Left kidney (tissue), 2 donors: ENCODE measurements around the gene BOLL. TPM values are rescaled to one million over a fixed set of nuclear protein-coding genes. Genes with fewer than 3 reads are reported as not detected.
"Not testable (repeated sequence)": the region's sequence is repeated elsewhere in the genome, so short reads cannot be mapped to it uniquely, and the experiment has no call there.

Experiments used
- DNase-seq: peaks from one replicate; pipeline ENCODE4 v3.0.0-alpha.2; 2013
- polyA plus RNA-seq: library from polyadenylated mRNA; unstranded; fragments of 120-200 nt; gene quantifications from one replicate; pipeline ENCODE4 v1.2.1, GENCODE V29; 2013; ENCODE audit not compliant: insufficient read length

The BOLL gene
- polyA plus RNA-seq, 1 donor, result 0.22 TPM

DNA sequence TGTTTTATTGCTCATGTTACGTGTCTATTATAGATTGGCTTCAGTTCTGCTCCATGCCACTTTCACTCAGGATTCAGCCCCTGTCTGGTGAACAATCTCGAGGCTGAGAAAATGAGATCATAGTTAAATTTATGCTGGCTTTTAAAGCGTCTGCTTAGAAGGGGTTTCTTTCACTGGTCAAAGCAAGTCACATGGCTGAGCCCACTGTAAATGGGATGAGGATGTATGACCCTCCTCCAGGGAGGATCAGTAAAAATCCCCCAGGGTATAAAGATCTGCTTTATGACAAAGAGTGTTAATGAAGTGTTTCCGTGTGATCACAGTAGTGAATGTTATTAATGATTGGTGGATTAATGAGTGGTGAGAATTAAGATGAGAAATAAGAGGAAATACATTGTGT lies 13.1 kb upstream of the BOLL start:
- DNase-seq, result no peak

DNA sequence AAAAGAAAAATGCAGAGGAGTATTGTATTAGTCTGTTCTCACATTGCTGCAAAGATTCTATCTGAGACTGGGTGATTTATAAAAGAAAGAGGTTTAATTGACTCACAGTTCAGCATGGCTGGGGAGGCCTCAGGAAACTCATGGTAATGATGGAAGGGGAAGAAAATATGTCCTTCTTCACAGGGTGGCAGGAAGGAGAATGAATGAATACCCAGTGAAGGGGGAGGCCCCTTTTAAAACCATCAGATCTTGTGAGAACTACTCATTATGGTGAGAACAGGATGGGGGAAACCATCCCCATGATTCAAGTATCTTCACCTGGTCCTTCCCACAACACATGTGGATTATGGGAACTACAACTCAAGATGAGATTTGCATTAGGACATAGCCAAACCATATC lies 10.2 kb upstream of the BOLL start:
- DNase-seq, result no peak

DNA sequence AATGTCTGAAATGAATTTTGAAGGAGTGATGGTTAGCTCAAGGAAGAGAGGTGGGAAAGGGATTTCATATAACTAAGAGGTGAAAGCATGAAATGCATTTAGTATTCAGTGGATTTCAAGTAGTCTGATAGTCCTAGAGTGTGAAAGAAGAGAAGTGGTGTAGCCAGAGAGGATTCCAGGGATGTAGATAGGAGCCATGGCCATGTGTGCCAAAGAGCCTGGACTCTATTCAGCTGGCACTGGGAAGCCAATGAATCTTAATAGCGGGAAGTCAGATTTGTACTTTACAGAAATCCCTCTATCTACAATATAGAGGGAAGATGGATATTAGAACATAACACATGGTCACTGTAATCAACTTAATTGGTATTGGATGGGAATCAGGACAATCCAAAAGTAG lies 8.3 kb upstream of the BOLL start:
- no peak for DNase-seq

DNA sequence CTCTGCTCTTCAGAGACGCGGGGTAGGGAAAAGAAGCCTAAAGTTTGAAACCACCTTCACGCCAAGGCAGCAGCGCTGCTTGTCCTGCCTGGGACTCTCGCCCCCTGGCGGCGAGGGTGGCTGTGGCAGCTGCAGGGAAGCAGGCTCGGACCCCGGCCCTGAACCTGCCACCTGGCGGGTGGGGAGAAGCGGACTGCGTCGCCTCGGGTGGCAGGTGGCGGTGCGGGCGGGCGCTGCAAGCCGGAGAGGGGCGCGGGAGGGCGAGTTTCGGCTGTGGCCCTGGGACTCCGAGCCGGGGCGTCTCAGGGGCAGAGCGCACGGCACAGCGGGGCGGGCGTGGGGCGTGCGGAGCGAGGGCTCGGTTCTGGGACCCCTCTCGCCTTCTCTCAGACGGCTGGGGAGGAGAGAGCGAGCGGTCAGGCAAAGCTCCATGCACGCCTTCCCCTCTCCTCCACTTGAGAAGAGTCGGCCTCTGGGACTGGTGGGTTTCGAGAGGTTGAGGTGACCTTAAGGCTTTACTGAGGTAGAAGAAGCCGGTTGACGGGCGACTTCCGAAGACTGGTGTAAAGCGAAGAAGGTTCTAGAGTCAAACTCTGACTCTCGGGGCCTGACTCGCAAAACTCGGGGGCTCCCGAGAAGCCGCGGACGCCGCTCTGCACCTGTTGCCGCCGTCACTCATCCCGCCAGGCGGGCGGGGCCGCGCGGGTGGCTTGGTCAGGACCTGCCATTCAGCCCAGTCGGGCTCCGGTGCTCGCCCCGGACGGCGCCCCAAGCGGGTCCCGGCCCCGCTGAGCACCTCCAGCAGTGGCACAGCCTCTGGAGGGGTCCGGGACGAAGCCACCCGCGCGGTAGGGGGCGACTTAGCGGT lies 1.1 kb upstream of the BOLL start:
- DNase-seq, result peak; percentile 28

DNA sequence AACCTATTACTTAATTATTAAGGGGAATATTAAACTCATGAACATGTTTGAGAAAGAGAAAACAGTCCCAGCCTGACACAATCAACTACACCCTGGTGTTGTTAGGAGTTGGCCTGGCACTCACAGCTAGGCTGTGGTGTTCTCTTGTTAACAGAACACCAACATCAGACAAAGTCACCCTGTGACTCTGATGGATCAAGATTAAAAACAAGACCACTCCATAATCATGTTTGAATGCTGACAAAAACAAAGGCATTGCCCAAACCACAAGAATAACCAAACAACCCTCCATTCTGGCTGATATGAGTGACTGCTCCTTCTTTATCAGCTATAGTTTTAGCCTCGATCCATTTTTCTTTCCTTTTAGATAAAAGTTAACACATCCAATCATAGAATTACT lies 3.0 kb downstream of the BOLL start:
- no peak for DNase-seq

DNA sequence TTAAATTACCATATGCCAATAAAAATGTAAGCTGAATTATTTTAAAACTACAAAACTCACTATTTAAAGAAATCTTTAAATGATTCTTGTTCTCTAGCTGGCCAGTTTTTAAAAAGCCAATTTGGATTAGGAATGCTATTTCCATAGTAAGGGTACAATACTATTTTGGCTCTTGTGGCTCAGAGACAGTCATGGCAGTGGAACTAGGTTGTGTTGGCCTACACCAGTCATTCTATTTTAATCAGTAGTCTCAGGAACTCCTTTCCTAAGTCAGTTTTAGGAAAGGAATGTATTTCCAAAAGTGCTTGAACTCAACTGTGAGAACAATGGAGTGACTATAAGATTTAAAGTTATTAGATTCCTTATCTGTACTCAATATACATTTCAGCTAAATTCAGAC lies 5.9 kb downstream of the BOLL start:
- no peak for DNase-seq

DNA sequence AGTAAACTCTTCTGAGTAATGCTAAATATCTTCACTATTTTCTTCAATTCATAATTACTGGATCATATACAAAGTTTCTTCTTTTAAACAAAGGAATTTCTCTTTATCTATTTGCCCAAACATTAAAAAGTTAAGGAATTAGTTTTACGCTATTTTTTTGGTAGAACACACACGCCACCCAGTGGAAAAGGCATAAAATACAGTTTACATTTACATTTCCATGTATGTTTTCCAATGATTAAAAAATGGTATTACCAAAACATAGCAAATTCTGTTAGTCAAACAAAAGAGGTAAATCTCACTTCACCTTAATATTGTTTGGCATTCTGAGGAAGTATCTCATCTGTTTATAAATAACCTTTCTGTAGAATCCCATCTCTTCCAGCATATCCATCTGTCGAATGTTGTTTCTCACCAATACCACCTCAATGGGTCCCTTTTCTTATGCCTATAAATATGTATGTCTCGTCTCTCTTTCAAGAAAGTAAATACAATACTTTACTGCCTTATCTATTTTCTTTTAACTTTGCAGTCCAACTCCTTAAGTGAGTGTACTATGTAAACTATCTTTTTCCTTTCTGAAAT lies 7.2 kb downstream of the BOLL start:
- DNase-seq, result peak; percentile 43

DNA sequence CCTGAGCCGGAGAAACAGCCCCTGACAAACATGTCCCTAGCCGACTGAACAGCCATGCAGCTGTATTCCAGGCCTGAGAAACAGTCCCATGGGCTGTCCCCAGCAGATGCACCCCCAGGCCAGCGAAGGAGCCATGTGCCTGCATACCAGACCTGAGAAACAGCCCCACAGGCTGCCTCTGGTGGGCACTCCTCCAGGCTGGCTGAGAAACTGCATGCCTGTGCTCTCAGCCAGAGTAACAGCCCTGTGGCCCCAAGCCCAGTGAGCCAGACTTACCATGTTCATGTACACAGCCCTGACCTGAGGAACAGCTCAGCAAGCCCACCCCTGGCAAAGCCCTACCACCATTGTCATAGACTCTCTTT lies 24.8 kb downstream of the BOLL start:
- DNase-seq, result no peak

DNA sequence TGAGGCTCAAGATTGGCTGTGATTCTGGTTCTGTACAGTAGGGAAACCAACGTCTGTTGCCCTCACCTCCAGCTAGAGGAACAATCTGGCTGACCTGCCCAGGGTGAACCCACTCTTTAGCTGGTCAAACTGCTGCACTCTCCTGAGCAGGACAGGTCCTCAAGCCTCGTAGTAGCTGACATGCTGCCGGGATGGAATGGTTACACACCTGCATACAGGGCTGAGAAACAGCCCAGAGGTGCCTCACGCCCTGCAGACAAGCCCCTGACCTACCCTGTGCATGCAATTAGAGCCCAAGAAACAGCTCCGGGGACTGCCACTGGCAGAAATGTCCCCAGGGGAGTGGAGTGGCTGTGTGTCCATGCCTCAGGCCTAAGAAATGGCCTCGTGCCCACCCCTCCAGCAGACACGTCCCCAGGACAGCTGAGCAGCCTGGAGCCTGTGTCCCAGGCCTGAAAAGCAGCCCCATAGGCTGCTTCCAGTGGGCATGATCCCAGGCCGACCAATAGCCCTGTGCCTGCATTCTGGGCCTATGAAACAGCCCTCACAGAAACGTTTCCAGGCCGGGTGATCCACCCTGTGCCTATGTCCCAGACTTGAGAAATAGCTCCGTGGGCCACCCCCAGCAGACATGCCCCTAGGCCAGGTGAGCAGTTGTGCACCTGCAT lies 25.4 kb downstream of the BOLL start:
- no peak for DNase-seq

DNA sequence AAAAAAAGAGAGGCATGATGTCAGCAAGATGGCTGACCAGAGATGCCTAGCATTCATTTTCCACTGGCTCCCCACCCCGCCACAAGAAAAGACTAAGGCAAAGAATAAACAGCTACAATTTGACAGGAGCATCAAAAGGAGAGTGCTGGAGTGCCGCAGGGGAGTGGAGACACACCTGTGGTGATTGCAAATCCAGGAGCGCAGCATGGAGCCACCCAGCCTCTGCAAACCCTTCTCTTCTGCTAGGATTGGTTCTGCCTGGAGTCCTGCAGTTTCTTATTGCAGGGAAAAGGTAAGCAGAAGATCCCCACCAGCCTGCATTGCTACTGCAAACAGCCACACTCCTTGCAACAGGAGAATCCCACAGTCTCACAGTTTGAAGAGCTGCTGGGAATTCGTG lies 26.1 kb downstream of the BOLL start:
- no peak for DNase-seq

DNA sequence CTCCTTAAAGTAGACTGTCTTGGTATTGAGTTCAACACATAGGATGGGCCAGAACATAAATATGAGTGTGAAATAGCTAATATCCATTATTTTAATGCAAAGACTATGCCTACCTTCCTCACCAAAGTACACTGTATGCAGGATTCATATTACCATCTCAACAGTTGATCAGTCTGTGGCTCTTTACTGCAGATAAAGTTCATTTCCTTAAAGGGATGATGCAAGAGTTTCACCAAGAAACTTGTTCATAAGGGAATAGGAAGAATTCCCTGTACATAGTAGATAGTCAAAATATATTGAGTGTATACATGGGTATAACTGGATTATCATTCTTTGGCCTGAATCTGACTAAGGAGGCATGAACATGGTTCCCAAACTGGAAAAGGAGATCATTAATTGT lies 44.9 kb downstream of the BOLL start:
- no peak for DNase-seq

DNA sequence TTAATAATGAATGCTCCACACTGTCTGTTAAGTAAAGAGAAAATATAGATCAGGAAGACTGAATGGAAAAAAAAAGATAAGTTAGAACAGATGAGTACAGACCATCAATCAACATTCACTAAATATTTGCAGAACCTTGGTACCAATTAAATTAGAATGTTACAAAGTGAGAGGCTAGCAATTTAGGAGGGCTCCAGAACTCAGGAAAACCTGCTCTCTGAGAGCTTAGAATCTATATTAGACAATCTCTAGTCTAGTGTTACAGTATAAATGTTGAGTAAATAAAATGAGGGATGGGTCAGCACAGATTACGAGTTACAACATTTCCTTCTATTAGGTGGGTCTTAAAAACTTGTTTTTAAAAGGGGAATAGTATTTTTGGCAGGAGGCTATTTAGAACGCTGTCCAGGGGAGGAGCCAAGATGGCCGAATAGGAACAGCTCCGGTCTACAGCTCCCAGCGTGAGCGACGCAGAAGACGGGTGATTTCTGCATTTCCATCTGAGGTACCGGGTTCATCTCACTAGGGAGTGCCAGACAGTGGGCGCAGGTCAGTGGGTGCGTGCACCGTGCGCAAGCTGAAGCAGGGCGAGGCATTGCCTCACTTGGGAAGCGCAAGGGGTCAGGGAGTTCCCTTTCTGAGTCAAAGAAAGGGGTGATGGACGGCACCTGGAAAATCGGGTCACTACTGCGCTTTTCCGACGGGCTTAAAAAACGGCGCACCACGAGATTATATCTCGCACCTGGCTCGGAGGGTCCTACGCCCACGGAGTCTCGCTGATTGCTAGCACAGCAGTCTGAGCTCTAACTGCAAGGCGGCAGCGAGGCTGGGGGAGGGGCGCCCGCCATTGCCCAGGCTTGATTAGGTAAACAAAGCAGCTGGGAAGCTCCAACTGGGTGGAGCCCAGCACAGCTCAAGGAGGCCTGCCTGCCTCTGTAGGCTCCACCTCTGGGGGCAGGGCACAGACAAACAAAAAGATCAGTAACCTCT lies 56.3 kb downstream of the BOLL start:
- not testable (repeated sequence) for DNase-seq

DNA sequence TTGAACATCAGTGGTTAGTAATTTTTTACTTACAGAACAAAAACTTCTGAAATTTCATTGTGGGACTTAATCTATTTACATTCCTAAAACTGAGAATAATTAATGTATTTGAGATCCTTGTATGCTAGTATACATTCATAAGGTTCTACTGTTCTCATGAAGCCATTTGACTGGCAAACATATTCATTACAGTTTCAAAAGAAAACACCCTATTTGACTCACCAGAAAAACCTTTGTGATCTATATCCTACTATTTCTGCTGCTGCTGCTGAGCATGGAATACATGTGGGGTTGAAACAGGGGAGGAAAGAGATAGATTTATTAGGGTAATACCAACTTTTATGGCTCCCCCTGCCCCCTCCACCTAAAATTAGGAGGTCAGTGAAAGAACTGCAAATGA lies 58.1 kb downstream of the BOLL start:
- DNase-seq, result no peak

DNA sequence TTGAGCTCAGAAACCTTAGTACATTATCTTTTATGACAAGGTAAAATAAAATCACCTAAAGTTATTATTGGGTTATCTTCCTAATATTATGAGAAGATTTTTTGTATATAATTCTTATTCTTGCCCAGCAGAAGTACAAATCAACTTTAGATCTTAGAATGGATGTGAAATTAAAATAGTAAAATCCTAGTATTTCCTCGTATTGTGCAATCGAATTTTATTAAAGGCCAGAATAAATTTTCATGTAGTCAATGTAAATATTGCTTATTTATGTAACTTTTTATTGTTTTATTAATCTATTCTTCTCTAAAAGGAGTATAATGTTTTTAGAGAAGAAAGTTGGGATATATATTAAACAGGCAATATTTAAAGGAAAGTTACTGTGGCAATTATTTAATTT lies 67.3 kb downstream of the BOLL start:
- DNase-seq, result no peak

DNA sequence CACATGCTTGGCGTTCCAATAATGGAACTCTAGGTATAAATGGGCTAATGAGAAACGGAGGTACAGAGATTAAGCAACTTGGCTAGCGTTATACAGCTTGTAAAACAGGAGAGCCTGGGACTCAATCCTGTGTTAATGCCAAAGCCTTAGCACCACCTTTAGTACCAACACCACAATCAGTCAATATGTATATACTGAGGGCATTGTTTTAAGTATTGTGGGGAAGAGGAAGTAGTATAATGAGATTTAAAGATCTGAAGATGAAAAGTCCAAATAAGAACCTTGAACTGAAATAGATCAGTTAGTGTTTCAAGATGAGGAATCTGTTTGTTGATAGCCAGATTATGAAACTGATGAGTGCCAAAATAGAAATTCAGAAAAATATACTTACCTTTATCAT lies 71.8 kb downstream of the BOLL start:
- no peak for DNase-seq

DNA sequence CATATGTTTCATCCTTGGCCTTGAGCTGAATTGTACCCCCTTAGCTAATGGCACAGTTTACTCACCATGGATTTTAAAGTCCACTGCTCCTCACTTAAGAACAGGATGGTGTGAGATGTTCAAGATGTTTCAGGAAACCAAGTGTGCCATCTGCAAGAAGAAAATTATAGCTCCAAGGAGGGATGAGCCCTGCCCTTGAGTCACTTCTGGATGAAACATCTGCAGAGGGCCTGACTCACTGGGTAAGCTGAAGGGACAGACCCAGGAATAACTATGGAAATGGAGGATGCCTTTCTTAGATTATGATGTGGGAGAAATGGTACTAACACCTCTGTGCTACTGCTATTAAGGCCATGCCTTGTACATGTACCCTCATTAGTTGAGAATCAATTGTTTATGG lies 73.5 kb downstream of the BOLL start:
- no peak for DNase-seq

DNA sequence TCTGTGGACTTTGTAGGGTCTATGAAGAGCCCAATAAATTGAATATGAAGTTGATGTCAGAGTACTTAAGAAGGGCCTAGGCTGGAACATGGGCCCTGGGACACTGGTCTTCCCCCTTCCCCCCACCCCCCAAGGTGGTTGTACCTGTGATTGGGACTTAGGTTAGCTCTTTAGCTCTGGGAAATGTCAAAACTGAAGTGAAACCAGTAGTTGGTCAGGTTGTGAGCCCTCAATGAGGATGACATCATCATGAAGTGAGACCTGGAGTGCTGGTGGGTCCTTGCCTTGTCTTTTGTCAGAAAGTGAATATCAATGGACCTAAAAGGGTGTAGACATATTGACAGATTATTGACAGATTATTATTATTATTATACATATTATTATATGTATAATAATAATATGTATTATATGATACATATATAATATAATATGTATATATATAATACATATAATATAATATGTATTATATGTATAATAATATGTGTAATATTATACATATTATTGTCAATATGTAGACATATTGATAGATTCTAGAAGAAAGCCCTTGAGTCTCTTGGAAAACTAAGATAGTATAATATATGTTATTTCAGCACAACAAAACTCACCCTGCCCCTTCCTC lies 74.6 kb downstream of the BOLL start:
- DNase-seq, result no peak

DNA sequence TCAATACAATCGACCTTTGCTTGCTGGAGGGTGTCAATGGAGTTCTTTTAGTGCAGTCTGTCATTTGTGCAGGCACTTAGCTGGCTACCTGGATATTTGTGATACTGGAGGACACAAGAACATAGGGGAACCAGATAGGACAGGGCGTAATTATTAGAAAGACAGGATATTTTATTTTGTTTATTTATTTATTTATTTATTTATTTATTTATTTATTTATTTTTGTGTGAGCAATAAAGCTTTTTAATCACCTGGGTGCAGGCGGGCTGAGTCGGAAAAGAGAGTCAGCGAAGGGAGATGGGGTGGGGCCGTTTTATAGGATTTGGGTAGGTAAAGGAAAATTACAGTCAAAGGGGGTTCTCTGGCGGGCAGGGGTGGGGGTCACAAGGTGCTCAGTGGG lies 76.0 kb downstream of the BOLL start:
- not testable (repeated sequence) for DNase-seq

DNA sequence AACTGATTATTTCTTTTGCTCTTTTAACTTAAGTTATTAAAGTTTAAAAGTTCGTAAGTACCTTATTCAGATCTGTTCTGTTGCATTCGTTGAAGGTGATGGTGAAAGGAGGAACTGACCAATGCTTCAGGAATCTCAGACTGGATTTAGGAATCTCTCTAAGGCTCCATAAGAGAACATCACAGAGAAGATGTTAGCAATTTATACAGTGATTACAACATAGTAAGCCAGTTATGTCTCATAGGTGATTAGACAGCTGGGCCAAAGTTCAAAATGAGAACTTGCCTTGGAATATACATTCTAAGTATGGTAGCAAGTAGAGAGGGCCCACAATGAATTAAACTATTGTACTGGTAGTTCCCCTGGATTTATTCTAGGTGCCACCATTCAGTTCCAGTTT lies 76.8 kb downstream of the BOLL start:
- no peak for DNase-seq

DNA sequence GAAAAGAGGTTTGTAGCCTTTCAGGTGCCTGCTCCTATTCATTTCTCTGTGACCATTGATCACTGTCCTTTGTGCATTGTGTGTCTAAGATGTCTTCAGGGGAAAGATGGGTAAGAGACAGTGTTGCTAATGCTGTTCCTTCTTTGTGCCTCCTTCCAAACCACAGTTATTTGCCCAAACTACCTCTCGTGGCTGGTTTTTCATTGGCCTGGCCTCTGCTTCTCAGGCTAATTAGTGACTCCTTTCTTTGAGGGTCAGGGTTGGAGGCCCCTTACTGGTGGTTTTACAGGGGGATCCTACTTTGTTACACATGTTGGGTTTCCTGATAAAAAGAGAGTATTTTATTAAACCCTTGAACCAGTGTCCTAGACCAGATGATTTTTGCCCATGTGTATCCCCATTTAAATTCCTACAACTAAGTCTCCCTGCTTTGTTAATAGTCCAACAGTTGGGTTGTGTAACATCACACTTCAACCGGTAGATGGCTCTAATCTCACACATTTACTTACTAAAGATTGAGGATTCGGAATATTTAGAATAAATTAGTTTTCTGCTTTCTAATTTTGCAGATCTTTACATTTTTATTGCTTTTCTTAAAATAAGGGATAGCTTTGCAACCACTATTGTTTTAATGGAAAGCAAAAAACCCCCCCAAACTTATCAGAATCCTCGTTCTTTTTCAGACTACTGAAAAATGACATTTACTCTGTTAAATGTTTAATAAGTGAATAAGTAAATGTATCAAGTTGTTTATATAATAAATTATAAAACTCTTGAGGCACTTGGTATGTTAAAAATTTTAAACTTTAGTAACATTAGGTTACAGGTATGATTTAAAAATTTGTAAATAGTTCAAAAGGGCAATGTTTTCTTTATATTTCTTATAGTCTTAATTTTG lies 77.6 kb downstream of the BOLL start:
- DNase-seq, result peak; percentile 24

DNA sequence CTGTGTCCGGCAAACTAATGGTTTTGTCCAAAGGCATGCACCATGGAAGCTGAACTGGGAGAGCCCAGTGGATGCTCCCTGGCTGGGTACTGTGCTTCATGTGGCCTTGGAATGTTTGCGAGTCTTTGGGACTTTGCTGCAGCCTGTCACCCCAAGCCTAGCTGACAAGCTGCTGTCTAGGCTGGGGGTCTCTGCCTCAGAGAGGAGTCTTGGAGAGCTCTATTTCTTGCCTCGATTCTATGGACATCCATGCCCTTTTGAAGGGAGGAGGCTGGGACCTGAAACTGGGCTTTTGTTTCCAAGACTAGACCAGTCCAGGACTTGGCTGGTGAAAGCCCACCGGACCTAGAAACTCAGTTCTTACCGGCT lies 78.3 kb downstream of the BOLL start:
- DNase-seq, result no peak
